Hair follicular keratinocyte (primary cell): Measurements from ENCODE around the gene MLH1. TPM values are rescaled to one million over a fixed set of nuclear protein-coding genes. Genes with fewer than 3 reads are reported as not detected.

Source experiments
- total RNA-seq: library from RNA; depleted of rRNA; stranded (reverse); fragments of >200 nt; gene quantifications from 2 replicates; pipeline ENCODE4 v1.2.3, GENCODE V29; 2015

The MLH1 gene
- 52.8 and 58.5 TPM in 2 replicates for total RNA-seq

DNA sequence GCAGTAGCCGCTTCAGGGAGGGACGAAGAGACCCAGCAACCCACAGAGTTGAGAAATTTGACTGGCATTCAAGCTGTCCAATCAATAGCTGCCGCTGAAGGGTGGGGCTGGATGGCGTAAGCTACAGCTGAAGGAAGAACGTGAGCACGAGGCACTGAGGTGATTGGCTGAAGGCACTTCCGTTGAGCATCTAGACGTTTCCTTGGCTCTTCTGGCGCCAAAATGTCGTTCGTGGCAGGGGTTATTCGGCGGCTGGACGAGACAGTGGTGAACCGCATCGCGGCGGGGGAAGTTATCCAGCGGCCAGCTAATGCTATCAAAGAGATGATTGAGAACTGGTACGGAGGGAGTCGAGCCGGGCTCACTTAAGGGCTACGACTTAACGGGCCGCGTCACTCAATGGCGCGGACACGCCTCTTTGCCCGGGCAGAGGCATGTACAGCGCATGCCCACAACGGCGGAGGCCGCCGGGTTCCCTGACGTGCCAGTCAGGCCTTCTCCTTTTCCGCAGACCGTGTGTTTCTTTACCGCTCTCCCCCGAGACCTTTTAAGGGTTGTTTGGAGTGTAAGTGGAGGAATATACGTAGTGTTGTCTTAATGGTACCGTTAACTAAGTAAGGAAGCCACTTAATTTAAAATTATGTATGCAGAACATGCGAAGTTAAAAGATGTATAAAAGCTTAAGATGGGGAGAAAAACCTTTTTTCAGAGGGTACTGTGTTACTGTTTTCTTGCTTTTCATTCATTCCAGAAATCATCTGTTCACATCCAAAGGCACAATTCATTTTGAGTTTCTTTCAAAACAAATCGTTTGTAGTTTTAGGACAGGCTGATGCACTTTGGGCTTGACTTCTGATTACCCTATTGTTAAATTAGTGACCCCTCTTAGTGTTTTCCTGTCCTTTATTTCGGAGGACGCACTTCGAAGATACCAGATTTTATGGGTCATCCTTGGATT is at the start of gene MLH1:
Gene MLH1 (plus strand): TSS at position 193 of the 958 bp plus-strand sequence. CDS start 30 bp downstream, at position 223.

DNA sequence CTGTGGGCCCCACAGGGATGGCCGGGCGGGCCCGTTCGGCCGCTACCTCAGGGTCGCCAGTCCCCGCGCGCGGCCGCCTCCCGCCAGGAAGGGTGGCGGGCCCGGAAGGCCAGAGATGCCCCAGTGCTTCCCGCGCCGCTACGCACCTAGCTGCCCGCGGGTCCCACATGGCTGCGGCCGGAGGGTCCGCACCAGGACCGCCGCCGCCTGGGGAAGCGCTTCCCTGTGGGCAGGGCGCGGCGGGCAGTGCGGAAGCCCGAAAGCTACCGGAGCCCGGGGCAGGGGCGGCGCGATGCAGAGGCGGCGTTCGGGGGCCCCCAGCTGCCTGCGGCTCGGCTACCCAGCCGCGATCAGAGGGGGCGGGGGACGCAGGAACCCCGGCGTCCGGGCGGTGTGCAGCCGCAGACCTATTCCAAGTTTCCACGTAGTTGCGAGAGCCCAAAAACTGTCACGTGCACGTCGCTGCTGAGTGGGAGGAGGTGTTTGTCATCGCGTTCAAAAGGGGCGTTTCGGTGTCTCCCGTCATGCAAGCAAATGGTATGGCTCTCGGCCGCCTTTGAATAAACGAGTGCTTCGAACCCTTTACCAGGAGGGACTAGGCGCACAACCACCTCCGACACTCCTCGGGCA is 48.6 kb upstream of the MLH1 start, which contains the start of gene TRANK1:
Gene TRANK1 (minus strand): TSS at position 414 of the 630 bp plus-strand sequence. CDS start 245 bp downstream, at position 169.

DNA sequence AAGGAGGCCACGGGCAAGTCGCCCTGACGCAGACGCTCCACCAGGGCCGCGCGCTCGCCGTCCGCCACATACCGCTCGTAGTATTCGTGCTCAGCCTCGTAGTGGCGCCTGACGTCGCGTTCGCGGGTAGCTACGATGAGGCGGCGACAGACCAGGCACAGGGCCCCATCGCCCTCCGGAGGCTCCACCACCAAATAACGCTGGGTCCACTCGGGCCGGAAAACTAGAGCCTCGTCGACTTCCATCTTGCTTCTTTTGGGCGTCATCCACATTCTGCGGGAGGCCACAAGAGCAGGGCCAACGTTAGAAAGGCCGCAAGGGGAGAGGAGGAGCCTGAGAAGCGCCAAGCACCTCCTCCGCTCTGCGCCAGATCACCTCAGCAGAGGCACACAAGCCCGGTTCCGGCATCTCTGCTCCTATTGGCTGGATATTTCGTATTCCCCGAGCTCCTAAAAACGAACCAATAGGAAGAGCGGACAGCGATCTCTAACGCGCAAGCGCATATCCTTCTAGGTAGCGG is 452 bp upstream of the MLH1 start, which contains the start of gene EPM2AIP1:
Gene EPM2AIP1 (minus strand): TSS at position 326 of the 520 bp plus-strand sequence. CDS start 54 bp downstream, at position 272.

Other genes starting within 250 kb of the MLH1 start
- not detected in 2 replicates for gene DCLK3, start 229.0 kb upstream of the MLH1 start, total RNA-seq
- gene TRANK1, start 48.5 kb upstream of the MLH1 start, total RNA-seq: 2.1 and 2.4 TPM in 2 replicates
- gene EPM2AIP1, start 387 bp upstream of the MLH1 start, total RNA-seq: 3.1 and 4.7 TPM in 2 replicates
- gene LRRFIP2, start 181.1 kb downstream of the MLH1 start, total RNA-seq: 50.9 and 61.8 TPM in 2 replicates
- 37.7 and 45.1 TPM in 2 replicates for gene GOLGA4, start 249.8 kb downstream of the MLH1 start, total RNA-seq